Measurements from ENCODE around the gene TH. TPM values are rescaled to one million over a fixed set of nuclear protein-coding genes. Genes with fewer than 3 reads are reported as not detected.

Gene TH
- total RNA-seq (ENCODE audit: low replicate concordance), result 2.0 and 6.2 TPM in 2 replicates

DNA sequence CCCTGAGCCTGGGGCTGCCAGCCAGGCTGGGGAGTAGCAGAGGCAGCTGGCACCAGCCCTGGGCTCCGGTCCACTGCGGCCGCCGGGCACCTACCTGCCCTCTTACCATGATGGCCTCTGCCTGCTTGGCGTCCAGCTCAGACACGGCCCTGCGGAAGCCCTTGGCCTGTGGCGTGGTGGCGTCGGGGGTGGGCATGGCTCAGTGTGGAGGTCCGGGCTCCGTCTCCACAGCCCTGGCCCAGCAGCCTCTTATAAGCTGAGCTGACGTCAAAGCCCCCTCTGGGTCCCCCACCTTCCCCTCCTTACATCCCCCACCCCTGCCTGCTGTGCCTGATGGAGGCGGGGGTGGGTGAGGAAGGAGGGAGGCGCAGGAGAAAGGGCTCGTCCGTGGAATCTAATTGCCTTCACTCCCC lies at the start of gene TH:
Gene TH (minus strand): TSS at position 225 of the 413 bp plus-strand sequence. CDS start 29 bp downstream, at position 196.
- H3K79me2 ChIP-seq (ENCODE audit: low read depth), result no peaks in the 10 kb centered on the region
- TF ChIP-seq EZH2 (IDR thresholded peaks at IDR 0.05) (no peak), EZH2phosphoT487 (IDR thresholded peaks at IDR 0.05) (no peak)
- TF ChIP-seq, protein P1, sequence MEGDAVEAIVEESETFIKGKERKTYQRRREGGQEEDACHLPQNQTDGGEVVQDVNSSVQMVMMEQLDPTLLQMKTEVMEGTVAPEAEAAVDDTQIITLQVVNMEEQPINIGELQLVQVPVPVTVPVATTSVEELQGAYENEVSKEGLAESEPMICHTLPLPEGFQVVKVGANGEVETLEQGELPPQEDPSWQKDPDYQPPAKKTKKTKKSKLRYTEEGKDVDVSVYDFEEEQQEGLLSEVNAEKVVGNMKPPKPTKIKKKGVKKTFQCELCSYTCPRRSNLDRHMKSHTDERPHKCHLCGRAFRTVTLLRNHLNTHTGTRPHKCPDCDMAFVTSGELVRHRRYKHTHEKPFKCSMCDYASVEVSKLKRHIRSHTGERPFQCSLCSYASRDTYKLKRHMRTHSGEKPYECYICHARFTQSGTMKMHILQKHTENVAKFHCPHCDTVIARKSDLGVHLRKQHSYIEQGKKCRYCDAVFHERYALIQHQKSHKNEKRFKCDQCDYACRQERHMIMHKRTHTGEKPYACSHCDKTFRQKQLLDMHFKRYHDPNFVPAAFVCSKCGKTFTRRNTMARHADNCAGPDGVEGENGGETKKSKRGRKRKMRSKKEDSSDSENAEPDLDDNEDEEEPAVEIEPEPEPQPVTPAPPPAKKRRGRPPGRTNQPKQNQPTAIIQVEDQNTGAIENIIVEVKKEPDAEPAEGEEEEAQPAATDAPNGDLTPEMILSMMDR (IDR thresholded peaks at IDR 0.05), result no peak
- no peaks in the 10 kb centered on the region for H3K9me3 ChIP-seq (ENCODE audit: low read depth)
- Mint-ChIP-seq H3K9me3 (no peaks in the 10 kb centered on the region), H3K27ac (peak within 1 kb of the TSS; percentile 87), H3K4me3 (no peak within 1 kb of the TSS), H3K27me3 (ENCODE audit: insufficient read depth, low read depth) (peaks cover 10% of the 10 kb centered on the region), H3K36me3 (no peaks in the 10 kb centered on the region), H3K4me1 (peaks cover 13% of the 10 kb centered on the region)
- peaks cover 29% of the 10 kb centered on the region for H3K4me1 ChIP-seq
- no peak within 1 kb of the TSS for H3K4me3 ChIP-seq
- no peak within 1 kb of the TSS for H3K4me2 ChIP-seq
- H3K9ac ChIP-seq, result no peak within 1 kb of the TSS
- no peaks in the 10 kb centered on the region for H3K36me3 ChIP-seq
- H3F3A ChIP-seq (ENCODE audit: low read depth), result no peaks in the 10 kb centered on the region
- H3K27me3 ChIP-seq, result peaks cover 4% of the 10 kb centered on the region
- H3K27ac ChIP-seq, result no peak within 1 kb of the TSS
- no peaks in the 10 kb centered on the region for H4K20me1 ChIP-seq (ENCODE audit: low read depth)
- no peak within 1 kb of the TSS for H2AFZ ChIP-seq (replicated peaks)
- no peak for DNase-seq (ENCODE audit: low spot score)

DNA sequence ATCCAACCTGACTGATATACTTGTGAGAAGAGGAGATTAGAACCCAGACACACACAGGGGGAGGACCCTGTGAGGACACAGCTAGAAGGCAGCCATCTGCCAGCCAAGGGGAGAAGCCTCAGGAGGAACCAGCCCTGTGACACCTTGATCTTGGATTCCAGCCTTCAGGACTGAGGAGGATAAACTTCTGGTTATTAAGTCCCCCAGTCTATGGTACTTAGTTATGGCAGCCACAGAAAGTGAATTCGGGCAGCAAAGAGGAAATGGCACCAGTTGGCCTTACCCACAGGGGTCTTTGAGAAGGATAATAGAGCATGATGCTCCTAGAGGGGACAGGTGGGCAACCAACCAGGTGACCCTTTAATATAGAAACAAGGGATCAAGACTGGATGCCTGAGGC lies 49.4 kb upstream of the TH start:
- Histone ChIP-seq H3K9me3 (ENCODE audit: low read depth) (no peaks in the 10 kb centered on the region), H3K79me2 (ENCODE audit: low read depth) (no peaks in the 10 kb centered on the region), H3K9ac (no peak overlapping the region), H3F3A (ENCODE audit: low read depth) (no peaks in the 10 kb centered on the region), H3K27me3 (peaks cover 4% of the 10 kb centered on the region), H3K27ac (no peak overlapping the region), H3K4me2 (no peak overlapping the region), H3K36me3 (no peaks in the 10 kb centered on the region), H2AFZ (replicated peaks) (no peak overlapping the region), H3K4me3 (no peak overlapping the region), H4K20me1 (ENCODE audit: low read depth) (no peaks in the 10 kb centered on the region), H3K4me1 (peaks cover 4% of the 10 kb centered on the region)
- Mint-ChIP-seq H3K4me3 (no peak overlapping the region), H3K4me1 (peaks cover 9% of the 10 kb centered on the region), H3K27ac (no peak overlapping the region), H3K9me3 (peaks cover 29% of the 10 kb centered on the region), H3K27me3 (ENCODE audit: insufficient read depth, low read depth) (peaks cover 11% of the 10 kb centered on the region), H3K36me3 (no peaks in the 10 kb centered on the region)
- TF ChIP-seq, protein P1 (IDR thresholded peaks at IDR 0.05), result no peak
- no peak for TF ChIP-seq EZH2phosphoT487 (IDR thresholded peaks at IDR 0.05)
- TF ChIP-seq EZH2 (IDR thresholded peaks at IDR 0.05), result no peak
- DNase-seq (ENCODE audit: low spot score), result no peak

DNA sequence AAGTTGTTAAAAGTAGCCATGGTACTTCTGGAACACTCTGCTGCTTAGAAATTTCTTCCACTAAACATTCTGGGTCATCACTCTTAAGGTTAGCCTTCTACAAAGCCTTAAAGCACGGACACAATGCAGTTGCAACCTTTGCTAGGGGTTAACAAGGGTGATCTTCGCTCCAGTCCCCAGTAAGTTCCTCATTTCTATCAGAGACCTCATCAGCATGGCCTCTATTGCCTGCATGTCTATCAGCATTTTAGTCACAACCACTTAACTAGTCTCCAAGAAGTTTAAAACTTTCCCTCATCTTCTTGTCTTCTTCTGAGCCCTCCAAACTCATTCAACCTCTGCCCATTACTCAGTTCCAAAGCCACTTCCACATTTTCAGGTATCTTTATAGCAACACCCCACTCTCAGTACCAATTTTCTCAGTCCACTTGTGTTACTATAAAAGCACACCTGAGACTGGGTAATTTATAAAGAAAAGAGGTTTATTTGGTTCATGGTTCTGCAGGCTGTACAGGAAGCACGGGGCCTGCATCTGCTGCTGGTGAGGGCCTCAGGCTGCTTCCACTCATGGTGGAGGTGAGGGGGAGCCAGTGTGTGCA lies 48.7 kb upstream of the TH start:
- peaks cover 4% of the 10 kb centered on the region for H3K4me1 ChIP-seq
- no peak overlapping the region for H3K9ac ChIP-seq
- H3K4me2 ChIP-seq, result no peak overlapping the region
- Mint-ChIP-seq H3K27me3 (ENCODE audit: insufficient read depth, low read depth) (peaks cover 11% of the 10 kb centered on the region), H3K27ac (no peak overlapping the region), H3K9me3 (peaks cover 22% of the 10 kb centered on the region), H3K4me1 (peaks cover 9% of the 10 kb centered on the region), H3K36me3 (no peaks in the 10 kb centered on the region), H3K4me3 (no peak overlapping the region)
- no peak for DNase-seq (ENCODE audit: low spot score)
- no peaks in the 10 kb centered on the region for H3K36me3 ChIP-seq
- H3K27me3 ChIP-seq, result peaks cover 4% of the 10 kb centered on the region
- H4K20me1 ChIP-seq (ENCODE audit: low read depth), result no peaks in the 10 kb centered on the region
- no peak overlapping the region for H3K27ac ChIP-seq
- no peaks in the 10 kb centered on the region for H3K9me3 ChIP-seq (ENCODE audit: low read depth)
- no peak overlapping the region for H3K4me3 ChIP-seq
- H3K79me2 ChIP-seq (ENCODE audit: low read depth), result no peaks in the 10 kb centered on the region
- no peak for TF ChIP-seq EZH2 (IDR thresholded peaks at IDR 0.05)
- no peak for TF ChIP-seq EZH2phosphoT487 (IDR thresholded peaks at IDR 0.05)
- TF ChIP-seq, protein P1 (IDR thresholded peaks at IDR 0.05), result no peak
- no peak overlapping the region for H2AFZ ChIP-seq (replicated peaks)
- H3F3A ChIP-seq (ENCODE audit: low read depth), result no peaks in the 10 kb centered on the region

Measured in neural progenitor cell (in vitro differentiated cells).